KOPT-K1 (cell line): ENCODE results near the gene ZBTB11.
"Not testable (repeated sequence)": the region's sequence is repeated elsewhere in the genome, so short reads cannot be mapped to it uniquely, and the experiment has no call there.

Experiments used
- H3K27ac ChIP-seq: fragments of 200-600 bp; sonication (generic); 2 replicates; pipeline ENCODE4 v1.5.1; 2016; ENCODE audit warnings: antibody characterized with exemption, mild to moderate bottlenecking, low read depth, low read length; ENCODE audit not compliant: poor library complexity, severe bottlenecking
- H3K36me3 ChIP-seq: fragments of 200-600 bp; sonication (generic); 2 replicates; pipeline ENCODE4 v1.5.1; 2017; ENCODE audit warnings: antibody characterized with exemption, mild to moderate bottlenecking, low read length, moderate library complexity; ENCODE audit not compliant: insufficient read depth
- H3K9me3 ChIP-seq: fragments of 200-600 bp; sonication (generic); 2 replicates; pipeline ENCODE4 v1.5.1; 2017; ENCODE audit warnings: antibody characterized with exemption, low read length, mild to moderate bottlenecking; ENCODE audit not compliant: insufficient read depth, poor library complexity, severe bottlenecking

ZBTB11 gene, protein sequence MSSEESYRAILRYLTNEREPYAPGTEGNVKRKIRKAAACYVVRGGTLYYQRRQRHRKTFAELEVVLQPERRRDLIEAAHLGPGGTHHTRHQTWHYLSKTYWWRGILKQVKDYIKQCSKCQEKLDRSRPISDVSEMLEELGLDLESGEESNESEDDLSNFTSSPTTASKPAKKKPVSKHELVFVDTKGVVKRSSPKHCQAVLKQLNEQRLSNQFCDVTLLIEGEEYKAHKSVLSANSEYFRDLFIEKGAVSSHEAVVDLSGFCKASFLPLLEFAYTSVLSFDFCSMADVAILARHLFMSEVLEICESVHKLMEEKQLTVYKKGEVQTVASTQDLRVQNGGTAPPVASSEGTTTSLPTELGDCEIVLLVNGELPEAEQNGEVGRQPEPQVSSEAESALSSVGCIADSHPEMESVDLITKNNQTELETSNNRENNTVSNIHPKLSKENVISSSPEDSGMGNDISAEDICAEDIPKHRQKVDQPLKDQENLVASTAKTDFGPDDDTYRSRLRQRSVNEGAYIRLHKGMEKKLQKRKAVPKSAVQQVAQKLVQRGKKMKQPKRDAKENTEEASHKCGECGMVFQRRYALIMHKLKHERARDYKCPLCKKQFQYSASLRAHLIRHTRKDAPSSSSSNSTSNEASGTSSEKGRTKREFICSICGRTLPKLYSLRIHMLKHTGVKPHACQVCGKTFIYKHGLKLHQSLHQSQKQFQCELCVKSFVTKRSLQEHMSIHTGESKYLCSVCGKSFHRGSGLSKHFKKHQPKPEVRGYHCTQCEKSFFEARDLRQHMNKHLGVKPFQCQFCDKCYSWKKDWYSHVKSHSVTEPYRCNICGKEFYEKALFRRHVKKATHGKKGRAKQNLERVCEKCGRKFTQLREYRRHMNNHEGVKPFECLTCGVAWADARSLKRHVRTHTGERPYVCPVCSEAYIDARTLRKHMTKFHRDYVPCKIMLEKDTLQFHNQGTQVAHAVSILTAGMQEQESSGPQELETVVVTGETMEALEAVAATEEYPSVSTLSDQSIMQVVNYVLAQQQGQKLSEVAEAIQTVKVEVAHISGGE

GRCh38 chr3:101676765-101677435 is at the start of gene ZBTB11:
Gene ZBTB11 (minus strand): TSS chr3:101677132. CDS start chr3:101676914, 218 bp downstream.
- H3K27ac ChIP-seq = peak within 1 kb of the TSS; percentile 87
- H3K9me3 ChIP-seq = no peaks in the 10 kb centered on the region
- H3K36me3 ChIP-seq = peaks cover 34% of the 10 kb centered on the region

- Histone ChIP-seq H3K27ac (peak overlapping the region; percentile 86), H3K36me3 (peaks cover 46% of the 10 kb centered on the region)
Observed at GRCh38 chr3:101725890-101726275, 49.0 kb upstream of the ZBTB11 start.

DNA sequence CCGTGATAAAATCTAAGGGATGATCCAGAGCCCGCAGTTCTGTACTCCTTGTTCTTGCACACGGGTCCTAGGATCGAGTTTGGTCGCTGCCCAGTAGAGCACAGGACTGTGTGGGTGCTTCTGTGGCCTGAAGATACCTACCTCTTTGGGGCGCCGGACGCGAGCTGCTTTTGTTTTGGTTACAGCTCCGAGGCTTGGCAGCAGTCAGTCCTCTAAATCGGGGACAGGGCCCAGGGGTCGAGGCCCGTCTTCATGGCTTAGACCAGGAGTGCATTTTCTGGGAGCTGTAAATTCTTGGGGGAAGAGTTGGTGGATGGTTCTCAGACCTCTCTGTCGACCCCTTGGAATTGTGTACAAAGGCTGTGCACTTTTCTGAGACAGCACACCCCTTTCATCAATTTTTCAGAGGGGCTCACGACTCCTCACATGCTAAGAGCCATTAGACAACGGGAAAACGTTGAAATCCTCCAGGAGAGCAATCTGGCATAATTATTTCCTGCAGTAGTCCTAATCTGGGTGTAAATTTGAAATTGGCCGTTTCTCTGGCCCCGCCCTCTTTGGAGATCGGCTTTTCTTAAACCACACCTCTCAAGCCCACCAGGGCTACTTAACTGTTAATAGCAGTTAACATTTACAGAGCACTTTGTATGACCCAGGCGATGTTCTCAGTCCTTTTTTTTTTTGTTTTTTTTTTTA is 48.4 kb upstream of the ZBTB11 start:
- Histone ChIP-seq H3K27ac (peak overlapping the region; percentile 86), H3K9me3 (no peaks in the 10 kb centered on the region), H3K36me3 (peaks cover 41% of the 10 kb centered on the region)

More at GRCh38 chr3:101725890-101726275, 49.0 kb upstream of the ZBTB11 start:
- no peaks in the 10 kb centered on the region for H3K9me3 ChIP-seq

GRCh38 chr3:101724329-101725193 is 47.6 kb upstream of the ZBTB11 start, which contains the start of gene CEP97:
Gene CEP97 (plus strand): TSS chr3:101724614. CDS start chr3:101724677, 63 bp downstream.
- Histone ChIP-seq H3K36me3 (peaks cover 33% of the 10 kb centered on the region), H3K27ac (peak within 1 kb of the TSS; percentile 86), H3K9me3 (no peaks in the 10 kb centered on the region)

DNA sequence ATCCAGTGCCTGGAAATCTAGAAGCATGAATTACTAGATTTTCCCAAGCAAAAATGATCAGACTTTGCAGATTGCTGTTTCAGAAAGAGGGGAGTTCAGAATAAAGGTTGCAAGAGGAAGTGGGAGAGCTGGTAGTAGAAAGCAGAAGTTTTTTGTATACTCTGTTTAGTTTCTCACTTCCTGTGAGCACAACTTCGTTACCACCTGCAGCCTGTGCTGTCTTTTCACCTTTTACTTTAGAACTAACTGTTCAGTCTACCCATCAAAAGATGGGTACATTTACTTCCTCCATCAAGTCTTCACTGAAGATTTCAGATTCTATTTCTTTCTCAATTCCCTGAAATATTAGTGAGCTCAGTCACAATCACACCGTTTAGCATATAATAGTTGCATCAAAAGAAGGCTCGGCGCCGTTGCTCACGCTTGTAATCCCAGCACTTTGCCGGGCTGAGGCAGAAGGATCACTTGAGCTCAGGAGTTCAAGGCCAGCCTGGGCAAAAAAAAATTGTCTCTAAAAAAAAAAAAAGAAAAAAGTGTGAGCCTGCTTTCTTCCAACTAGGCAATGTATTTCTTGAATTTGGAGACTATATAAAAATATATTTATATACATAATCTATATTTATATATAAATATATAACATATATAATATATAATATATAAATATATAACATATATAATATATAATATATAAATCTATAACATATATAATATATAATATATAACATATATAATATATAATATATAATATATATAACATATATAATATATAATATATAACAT is 45.7 kb upstream of the ZBTB11 start:
- peaks cover 13% of the 10 kb centered on the region for H3K36me3 ChIP-seq
- H3K9me3 ChIP-seq = no peaks in the 10 kb centered on the region
- peak overlapping the region; percentile 91 for H3K27ac ChIP-seq

DNA sequence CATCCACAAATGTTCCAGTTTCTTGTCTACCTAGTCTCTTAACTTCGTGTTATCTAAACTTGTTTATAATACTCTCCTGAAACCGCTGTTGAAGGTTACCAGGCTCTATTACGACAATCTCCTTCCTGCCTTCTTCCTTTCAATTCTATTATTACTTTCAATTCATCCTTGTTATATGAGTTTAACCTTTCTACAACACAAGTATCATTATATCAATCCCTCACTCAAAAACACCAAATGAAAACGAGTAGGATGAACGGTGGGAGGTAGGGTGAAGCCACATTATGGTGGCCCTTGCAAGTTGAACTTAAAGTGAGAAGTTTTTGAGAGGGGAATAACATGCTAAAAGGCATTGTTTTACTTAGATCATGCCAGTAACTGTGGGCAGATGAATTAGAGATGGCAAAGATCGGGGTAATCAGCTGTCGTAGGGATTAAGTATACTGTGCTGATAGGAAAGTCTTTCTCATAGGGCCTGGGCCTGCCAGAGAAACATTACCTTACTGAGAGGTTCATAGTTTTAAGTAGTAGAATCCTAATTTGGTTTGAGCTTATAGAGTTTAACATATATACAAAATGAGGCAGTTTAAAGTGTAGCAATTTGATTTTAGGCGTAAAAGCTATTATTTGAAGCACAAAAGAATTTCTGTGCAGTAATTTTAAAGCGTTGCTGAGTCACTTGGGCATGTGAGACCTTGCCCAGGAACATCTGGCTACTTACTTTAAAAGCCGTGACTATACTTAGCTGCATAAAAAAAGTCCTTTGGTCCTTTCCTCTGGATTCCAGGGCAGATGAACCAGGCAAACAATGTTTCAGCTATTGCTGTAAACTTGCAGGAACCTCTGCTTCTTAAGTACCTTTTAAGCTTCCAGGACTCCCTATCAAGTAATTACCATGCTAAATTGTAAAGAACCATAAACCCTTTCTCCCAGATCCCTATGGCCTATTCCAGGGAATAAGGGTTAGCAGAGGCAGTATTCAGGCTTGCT is 44.2 kb upstream of the ZBTB11 start:
- peak overlapping the region; percentile 91 for H3K27ac ChIP-seq
- no peaks in the 10 kb centered on the region for H3K36me3 ChIP-seq
- H3K9me3 ChIP-seq = no peaks in the 10 kb centered on the region

DNA sequence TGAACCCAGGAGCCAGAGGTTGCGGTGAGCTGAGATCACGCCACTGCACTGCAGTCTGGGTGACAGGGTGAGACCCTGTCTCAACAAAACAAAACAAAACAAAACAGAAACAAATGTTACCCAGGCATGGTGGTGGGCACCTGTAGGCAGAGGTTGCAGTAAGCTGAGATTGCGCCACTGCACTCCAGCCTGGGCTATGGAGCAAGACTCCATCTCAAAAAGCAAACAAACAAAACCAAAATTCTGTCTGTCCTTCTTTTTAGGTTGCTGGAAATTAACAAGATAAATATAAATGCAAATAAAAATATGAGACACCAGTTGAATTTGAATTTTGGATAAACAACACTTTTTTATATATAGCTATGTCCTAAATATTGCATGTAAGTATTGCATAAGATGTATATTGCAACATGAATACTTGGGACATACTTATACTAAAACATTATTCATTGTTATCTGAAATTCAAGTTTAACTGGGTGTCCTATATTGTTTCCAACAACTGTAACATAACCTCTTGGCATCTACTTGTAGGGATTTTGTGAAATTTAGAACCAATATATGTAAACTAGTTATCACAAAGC is 42.8 kb upstream of the ZBTB11 start:
- H3K9me3 ChIP-seq = no peaks in the 10 kb centered on the region
- H3K36me3 ChIP-seq = no peaks in the 10 kb centered on the region
- H3K27ac ChIP-seq = no peak overlapping the region

DNA sequence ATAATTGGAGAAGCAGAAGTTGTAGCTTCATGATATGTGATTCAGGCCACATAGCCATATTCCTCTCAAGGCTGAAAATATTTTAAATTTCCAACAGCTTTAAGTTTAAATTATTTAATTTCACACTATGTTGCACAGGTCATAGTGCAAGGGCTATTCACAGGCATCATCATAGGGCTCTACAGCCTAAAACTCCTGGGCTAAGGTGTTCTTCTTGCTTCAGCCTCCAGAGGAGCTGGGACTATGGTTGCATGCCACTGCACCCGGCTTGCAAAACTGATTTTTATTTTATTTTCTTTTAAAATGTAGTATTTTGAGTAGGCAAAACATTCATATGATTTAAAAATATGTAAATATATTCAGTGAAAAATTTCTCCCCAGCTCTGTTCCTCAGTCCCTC is 41.5 kb upstream of the ZBTB11 start:
- Histone ChIP-seq H3K36me3 (no peaks in the 10 kb centered on the region), H3K27ac (no peak overlapping the region), H3K9me3 (no peaks in the 10 kb centered on the region)

DNA sequence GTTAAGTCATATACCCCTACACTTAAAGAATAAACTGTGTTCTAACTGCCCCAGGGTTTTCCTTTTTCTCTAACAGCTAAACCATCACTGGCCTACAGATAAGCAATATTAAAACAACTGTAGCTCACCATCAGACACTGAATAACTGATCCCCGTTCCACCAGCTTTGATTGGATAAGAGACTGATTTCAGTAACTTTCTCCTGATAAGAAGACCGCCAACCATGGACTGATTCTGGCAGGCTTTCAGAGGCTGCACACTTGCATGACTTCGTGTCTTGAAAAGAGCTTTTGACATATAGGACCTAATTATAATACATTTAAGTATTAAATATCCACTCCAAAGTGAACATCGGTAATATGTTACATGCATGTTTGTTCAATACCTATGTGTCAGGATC is 32.2 kb upstream of the ZBTB11 start:
- Histone ChIP-seq H3K27ac (no peak overlapping the region), H3K36me3 (no peaks in the 10 kb centered on the region)

DNA sequence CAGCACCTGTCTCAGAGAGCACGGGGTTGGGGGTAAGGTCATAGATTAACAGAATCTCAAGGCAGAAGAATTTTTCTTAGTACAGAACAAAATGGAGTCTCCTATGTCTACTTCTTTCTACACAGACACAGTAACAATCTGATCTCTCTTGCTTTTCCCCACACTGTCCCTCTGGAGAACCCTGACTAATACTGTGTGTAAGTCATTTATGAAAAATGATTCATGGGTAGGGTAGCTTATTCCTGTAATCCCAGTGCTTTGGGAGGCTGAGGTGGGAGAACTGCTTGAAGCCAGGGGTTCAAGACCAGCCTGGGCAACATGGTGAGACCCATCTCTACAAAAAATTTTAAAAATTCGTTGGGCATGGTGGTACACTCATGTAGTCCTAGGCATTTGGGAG is 27.7 kb upstream of the ZBTB11 start:
- H3K27ac ChIP-seq, H3K9me3 ChIP-seq, H3K36me3 ChIP-seq: not testable (repeated sequence)

More for the DNA sequence above, 32.2 kb upstream of the ZBTB11 start:
- H3K9me3 ChIP-seq = no peaks in the 10 kb centered on the region

- Histone ChIP-seq H3K27ac (no peak overlapping the region), H3K36me3 (no peaks in the 10 kb centered on the region), H3K9me3 (no peaks in the 10 kb centered on the region)
Observed at GRCh38 chr3:101703169-101703568, 26.2 kb upstream of the ZBTB11 start.

DNA sequence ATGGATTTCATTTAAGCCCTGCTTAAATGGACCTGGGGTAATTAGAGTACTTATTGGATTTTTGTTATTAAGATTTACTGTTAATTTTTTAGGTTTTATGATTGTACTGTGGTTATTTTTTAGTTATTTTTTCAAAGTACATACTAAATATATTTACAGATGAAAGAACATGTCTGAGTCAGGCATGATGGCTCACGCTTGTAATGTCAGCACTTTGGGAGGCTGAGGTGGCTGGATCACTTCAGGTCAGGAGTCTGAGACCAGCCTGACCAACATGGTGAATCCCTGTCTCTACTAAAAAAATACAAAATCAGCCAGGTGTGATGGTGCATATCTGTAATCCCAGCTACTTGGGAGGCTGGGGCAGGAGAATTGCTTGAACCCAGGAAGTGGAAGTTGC is 25.8 kb upstream of the ZBTB11 start:
- H3K27ac ChIP-seq = no peak overlapping the region
- H3K9me3 ChIP-seq = no peaks in the 10 kb centered on the region
- H3K36me3 ChIP-seq = no peaks in the 10 kb centered on the region
